ENCODE measurements around the gene GRK3.
"Not testable (repeated sequence)": the region's sequence is repeated elsewhere in the genome, so short reads cannot be mapped to it uniquely, and the experiment has no call there.

Gene GRK3

GRCh38 chr22:25706197-25706596, 141.7 kb downstream of the GRK3 start:
- DNase-seq, result no peak

GRCh38 chr22:25708430-25708829, 144.0 kb downstream of the GRK3 start:
- not testable (repeated sequence) for DNase-seq

GRCh38 chr22:25709758-25710157, 145.3 kb downstream of the GRK3 start:
- no peak for DNase-seq

- no peak for DNase-seq
These were observed 146.0 kb downstream of the GRK3 start for GRCh38 chr22:25710501-25710900.

GRCh38 chr22:25711491-25711890, 147.0 kb downstream of the GRK3 start:
- no peak for DNase-seq

GRCh38 chr22:25712661-25713400, 148.4 kb downstream of the GRK3 start:
- no peak for DNase-seq

GRCh38 chr22:25714070-25714469, 149.6 kb downstream of the GRK3 start:
- no peak for DNase-seq

- no peak for DNase-seq
These were observed 150.3 kb downstream of the GRK3 start for GRCh38 chr22:25714739-25715138.

GRCh38 chr22:25716637-25717036, 152.2 kb downstream of the GRK3 start:
- no peak for DNase-seq

- no peak for DNase-seq
These were observed 153.8 kb downstream of the GRK3 start for GRCh38 chr22:25718135-25718840.

- no peak for DNase-seq
These were observed 157.7 kb downstream of the GRK3 start for GRCh38 chr22:25722223-25722622.

GRCh38 chr22:25722626-25723025, 158.2 kb downstream of the GRK3 start:
- no peak for DNase-seq

- DNase-seq, result no peak
These were observed 161.8 kb downstream of the GRK3 start for GRCh38 chr22:25726241-25726640.

GRCh38 chr22:25728071-25728470, 163.6 kb downstream of the GRK3 start:
- DNase-seq, result no peak

- DNase-seq, result no peak
These were observed 164.8 kb downstream of the GRK3 start for GRCh38 chr22:25729016-25729995.

GRCh38 chr22:25735650-25736049, 171.2 kb downstream of the GRK3 start:
- no peak for DNase-seq

GRCh38 chr22:25736378-25737011, 172.0 kb downstream of the GRK3 start:
- no peak for DNase-seq

GRCh38 chr22:25739659-25740344, 175.3 kb downstream of the GRK3 start:
- DNase-seq, result no peak

- no peak for DNase-seq
These were observed 177.5 kb downstream of the GRK3 start, which contains the start of gene MYO18B for GRCh38 chr22:25741692-25742626. Gene MYO18B (plus strand): TSS chr22:25742188. CDS start chr22:25761093, 18,905 bp downstream.

- no peak for DNase-seq
These were observed 178.6 kb downstream of the GRK3 start for GRCh38 chr22:25742918-25743708.

Data from activated naive CD4-positive, alpha-beta T cell treated with Interleukin-2 at 50 U/mL for 16 hours (primary cell).